Glomerular visceral epithelial cell (primary cell): ENCODE data around the gene FCHSD2.
"Not testable (repeated sequence)": the region's sequence is repeated elsewhere in the genome, so short reads cannot be mapped to it uniquely, and the experiment has no call there.

Experiments
- DNase-seq: peaks from one replicate; pipeline ENCODE4 v3.0.0-alpha.2; 2016; ENCODE audit errors: extremely low spot score

FCHSD2 gene

GRCh38 chr11:73061434-73061833 is 80.7 kb downstream of the FCHSD2 start:
- not testable (repeated sequence) for DNase-seq

DNA sequence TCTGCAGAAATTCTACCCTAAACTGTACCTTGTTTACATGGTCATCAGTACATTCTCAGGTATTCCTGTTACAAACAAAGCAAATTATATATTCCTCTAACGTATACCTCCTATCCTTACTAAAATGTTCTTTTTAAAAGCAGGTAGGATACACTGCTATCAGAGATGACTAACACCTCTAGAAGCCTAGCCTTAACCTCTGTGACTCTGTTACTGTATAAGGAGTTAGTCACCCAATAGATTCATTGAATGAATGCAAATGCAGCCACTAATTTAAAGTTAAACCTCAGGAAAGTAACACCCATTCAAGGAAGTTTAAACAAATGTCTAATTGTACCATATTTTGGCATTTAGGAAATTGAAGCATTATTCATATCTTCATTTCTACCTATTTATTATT is 82.2 kb downstream of the FCHSD2 start:
- DNase-seq, result no peak

DNA sequence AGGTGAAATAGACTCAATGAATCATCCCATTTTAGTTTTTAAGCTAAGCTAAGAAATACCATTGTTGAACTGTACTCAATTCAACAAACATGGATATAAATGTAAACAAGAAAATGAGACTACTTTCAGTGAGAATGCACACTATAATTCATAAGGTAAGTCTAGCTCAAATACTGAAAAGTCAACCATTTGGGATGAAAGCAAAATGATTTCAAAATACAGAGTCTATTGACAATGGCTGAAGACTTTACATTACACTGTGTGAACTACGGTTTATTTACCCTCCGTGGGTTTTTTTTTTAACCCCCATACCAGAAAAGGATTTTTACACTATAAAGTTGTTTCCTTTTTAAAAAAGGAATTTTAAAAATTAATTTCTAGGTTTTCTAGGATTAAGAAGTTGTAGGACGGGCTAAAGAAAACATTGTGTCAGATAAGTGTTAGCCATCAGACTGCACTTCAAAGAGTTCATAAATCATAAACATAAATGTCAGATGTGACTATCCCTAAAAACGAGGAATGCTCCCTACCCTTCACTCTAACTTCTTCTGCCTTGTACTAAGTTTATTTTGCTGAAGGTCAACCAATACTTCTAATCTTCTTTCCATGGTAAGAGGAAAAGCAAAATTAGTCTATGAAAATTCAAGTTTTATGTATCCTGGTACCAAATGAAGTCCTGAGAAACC is 83.0 kb downstream of the FCHSD2 start:
- DNase-seq, result no peak

DNA sequence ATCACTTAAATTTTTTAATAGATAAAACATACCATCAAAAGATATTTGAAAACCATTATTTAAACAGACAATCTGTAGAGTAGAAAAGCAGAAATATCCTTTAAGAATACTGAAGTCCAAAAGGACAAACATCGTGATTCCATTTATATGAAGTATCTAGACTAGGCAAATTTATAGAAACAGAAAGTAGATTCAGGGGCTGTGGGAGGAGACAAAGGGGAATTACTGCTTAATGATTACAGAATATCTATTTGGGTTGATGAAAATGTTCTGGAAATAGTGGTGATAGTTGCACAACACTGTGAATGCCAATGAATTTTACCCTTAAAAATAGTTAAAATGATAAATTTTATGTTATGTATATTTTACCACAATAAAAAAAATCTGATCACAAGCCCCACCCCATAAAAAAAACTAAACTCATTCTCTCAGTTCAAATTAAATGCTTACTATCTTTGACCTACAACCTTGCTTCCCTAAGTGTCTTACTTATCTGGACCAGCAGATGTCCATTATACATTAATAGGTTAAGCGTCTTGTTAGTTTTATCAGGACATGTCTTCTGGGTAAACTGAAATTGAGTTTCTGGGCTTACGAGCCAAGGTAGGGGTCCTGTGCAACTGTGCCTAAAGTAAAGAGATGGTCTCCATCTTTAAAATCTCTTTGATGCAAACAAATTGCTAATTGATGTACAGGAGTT is 86.3 kb downstream of the FCHSD2 start:
- no peak for DNase-seq

GRCh38 chr11:73055002-73055401 is 87.1 kb downstream of the FCHSD2 start:
- no peak for DNase-seq

GRCh38 chr11:73053964-73054363 is 88.2 kb downstream of the FCHSD2 start:
- no peak for DNase-seq

DNA sequence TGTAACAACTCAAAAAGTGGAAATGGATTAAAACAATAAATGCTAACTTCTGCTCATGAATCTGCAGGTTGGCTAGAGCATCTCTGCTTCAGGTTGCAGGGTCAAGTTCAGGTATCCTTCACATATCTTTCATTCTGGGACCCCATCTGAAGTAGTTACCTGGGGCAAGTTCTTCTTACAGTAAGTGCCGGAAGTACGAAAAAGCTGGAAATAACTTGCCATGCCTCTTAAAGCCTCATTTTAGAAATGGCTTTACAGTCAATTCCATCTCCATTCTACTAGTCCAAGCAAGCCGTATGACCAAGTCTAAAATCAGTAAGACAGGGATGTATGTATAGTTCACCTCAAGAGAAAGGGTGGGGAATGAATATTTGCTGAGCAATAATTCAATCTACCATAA is 93.7 kb downstream of the FCHSD2 start:
- no peak for DNase-seq

DNA sequence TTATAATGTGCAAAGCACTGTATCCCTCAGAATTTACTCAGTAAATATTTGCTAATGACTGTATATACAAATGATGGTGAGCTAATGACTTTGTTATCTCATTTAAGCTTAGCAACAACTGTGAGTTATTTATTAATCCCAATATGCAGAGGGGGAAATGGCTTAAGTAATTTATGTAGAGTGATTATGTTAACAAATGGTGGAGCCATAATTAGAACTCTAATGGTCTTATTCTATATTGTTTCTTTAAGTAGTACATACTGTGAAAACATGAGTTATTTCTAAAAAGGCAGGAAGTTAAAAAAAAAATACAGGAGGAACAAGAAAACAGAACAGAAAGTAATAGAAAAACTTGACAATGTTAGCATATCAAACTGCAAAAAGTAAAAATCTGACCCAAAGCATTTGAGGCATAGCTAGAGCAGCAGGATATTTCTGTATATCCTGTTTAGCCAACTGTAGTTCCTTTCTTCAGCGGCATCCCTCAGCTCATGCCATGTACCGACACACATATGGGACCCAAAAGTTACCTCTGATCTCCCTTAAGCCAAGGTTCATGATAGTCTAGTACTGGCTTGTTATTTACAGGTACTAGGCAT is 94.2 kb downstream of the FCHSD2 start:
- DNase-seq, result no peak

DNA sequence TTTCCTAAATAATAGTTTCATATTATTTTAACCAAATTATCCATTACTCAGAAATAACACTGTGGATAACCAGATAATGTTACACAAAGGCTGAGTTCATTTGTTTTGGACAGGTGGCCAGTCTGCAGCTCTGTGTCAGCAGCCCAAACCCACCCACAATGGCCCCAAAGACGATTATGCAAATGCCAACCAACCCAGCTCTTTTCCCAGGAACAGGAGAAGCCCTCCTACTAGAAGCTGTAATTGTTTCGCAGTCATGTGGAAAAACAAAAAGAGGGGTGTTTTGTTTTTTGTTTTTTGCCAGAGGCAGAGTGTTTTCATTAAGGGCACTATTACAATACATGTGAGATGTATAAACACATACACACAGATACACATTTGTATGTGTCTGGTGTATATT is 102.1 kb downstream of the FCHSD2 start:
- DNase-seq, result no peak

GRCh38 chr11:73034777-73035176 is 107.3 kb downstream of the FCHSD2 start:
- DNase-seq, result no peak

DNA sequence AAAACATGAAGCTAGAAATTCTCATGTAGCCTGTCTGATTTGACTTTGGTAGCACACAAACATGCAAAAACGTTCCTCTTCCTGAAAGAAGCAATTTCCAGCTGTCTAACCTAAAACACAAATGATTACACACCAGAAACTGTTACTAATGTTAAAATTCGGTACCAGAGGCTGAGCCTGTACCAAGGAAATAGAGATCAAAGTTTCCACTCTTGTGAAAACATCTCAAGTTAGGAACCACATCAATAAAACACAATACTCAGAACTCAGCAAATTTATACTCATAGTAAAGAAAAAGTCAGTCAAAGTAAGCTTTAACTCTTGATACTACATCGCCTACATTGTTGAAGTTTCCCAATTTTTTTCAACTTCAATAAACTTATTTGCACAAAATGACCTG is 107.8 kb downstream of the FCHSD2 start:
- DNase-seq, result no peak

DNA sequence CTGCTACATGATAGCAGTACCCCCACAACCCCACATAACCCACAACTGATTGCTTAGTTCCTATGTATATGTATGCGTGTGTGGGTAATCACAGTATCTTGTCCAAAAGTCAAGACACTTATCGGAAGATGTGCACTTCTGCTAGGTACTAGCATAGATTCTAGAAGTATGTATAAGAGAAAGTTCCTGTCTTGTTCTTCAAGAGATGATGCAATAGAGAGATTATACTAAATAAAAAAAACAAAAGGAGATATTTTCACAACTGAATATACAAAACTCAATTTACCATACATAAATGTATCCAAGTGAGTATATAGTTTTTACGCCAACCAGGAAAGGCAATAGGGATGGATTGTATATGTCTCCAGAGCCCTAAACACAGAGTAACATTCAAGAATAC is 112.0 kb downstream of the FCHSD2 start:
- no peak for DNase-seq

DNA sequence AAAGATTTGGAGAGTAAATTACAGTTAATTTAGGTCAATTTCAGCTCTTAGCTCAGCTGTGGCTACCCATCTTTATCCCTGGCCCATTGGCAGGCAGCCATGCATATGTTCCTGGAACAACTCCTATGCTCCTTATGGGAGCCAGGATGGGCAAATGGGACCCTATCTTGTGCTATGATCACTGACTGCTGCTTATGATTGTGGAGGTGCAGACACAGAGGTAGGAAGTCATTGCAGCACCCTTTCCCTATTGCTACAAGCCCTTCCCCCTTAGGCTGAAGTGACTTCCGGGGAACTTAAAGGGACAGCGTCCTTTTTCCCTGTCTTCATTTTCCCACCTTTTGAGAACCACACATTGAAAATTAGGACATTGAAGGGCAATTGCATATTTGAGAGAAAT is 112.7 kb downstream of the FCHSD2 start:
- DNase-seq, result no peak

DNA sequence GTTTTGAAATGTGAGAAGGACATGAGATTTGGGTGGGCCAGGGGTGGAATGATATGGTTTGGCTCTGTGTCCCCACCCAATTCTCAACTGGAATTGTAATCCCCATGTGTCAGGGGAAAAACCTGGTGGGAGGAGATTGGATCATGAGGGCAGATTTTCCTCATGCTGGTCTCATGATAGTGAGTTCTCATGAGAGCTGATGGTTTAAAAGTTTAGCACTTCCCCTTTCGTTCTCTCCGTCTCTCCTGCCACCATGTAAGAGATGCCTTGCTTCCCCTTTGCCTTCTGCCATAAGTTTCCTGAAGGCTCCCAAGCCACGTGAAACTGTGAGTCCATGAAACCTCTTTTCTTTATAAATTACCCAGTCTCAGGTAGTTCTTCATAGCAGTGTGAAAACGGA is 113.5 kb downstream of the FCHSD2 start:
- no peak for DNase-seq

DNA sequence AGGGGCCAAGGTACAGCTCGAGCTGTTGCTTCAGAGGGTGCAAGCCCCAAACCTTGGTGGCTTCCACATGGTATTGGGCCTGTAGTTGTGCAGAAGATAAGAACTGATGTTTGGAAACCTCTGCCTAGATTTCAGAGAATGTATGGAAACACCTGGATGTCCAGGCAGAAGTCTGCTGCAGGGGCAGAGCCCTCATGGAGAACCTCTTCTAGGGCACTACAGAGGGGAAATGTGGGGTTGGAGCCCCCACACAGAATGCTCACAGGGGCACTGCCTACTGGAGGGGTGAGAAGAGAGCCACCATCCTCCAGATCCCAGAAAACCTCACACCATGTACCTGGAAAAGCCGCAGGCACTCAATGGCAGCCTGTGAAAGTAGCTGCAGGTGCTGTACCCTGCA is 114.3 kb downstream of the FCHSD2 start:
- not testable (repeated sequence) for DNase-seq

DNA sequence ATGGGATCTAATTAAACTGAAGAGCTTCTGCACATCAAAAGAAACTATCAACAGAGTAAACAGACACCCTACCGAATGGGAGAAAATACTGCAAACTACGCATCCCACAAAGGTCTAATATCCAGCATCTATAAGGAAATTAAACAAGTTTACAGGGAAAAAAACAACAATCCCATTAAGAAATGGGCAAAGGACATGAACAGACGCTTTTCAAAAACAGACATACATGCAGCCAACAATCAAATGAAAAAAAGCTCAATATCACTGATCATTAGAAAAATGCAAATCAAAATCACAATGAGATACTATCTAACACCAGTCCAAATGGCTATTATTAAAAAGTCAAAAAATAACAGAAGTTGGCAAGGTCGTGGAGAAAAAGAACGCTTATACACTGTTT is 117.5 kb downstream of the FCHSD2 start:
- DNase-seq, result no peak

GRCh38 chr11:73019996-73020395 is 122.1 kb downstream of the FCHSD2 start:
- no peak for DNase-seq

- DNase-seq, result no peak
Measured at GRCh38 chr11:73019449-73019848, 122.7 kb downstream of the FCHSD2 start.

DNA sequence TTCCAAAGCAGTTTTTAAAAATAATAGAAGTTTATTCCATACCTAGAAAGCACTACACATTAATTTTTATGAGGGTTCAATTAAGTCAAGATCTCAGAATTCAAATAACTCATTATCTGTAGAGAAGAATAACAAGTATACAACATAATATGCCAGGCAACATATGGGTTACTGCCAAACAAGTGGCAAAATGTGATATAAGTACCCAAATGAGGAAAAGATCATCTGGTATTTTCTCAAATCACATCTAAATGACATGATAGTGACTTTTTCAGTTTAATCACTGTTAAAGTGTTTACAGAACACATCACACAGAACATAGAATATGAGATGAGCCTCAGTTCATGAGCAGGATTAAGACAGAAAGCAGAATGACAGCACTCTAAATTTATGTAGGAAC is 123.3 kb downstream of the FCHSD2 start:
- no peak for DNase-seq

- DNase-seq, result no peak
Measured at GRCh38 chr11:73017024-73017751, 124.9 kb downstream of the FCHSD2 start.

DNA sequence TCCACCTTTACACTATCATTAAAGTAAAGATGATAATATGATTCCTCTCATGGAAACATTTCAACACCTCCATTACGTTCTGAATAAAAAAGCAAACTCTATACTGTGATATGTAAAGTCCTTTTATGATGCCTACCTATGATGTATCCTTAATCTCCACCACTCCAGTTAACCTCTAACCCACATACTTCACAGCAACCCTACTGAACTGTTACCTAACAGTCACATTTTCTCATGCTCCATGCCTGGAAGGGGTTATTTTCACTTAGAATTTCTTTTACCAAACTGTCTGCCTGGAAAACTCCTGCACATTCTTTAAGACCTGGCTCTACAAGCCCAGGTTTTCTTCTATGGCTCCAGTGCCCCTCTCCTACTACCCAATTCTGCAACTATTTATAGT is 129.1 kb downstream of the FCHSD2 start:
- no peak for DNase-seq

DNA sequence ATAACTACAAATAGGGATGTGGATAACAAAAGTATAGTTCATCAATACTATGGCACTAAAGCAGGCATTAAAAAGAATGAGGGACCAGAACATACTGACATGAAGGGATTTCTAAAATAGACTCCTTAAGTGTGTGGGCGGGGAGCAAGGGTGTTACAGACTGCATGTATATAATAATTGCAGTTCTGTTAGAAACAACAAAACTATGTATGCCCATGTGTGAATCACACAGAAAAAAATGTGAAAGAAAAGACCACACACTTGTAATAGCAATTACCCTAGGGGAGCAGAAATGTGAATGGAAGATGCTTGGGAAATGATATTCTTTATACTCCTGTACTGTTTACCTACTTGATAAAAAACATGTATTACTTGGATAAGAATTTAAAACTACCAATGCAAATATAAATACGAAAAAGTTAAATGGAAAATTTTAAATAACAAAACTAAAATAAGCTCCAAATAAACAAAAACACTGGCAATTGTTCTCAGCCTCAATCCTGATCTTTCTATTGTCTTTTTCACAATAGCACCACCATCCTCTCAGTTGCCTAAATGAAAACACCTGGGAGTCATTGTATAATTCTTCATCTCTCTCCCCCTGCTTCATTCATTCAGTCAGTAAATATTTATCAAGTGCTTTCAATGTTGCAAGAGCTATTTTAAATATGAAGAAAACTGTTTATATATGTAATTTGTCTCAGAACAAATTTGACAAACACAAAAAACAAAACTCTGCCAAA is 129.8 kb downstream of the FCHSD2 start:
- DNase-seq, result peak; percentile 1
